SKM-1 (cell line): ENCODE data around the gene SPATS2L.

ENCODE experiments used
- DNase-seq: peaks from one replicate; lab custom pipeline; 2025; ENCODE audit not compliant: unreplicated experiment; lab: John Stamatoyannopoulos, UW

SPATS2L gene

DNA sequence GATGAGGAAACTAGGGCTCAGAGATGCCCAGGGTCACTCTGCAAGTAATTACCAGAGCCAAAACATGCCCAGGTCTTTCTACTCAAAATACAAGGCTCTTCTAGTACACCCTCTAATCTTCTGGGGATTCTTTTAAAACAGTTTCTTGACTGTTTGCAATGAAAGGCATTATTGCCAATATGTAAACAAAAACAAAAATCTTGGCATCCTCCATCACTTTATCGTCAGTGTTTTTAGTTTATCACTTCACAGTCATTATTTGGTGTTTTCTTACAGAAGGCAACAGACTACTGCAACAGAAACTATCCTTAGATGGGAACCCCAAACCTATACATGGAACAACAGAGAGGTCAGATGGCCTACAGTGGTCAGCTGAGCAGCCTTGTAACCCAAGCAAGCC, 132.4 kb downstream of the SPATS2L start:
- DNase-seq, result no peak

- DNase-seq, result no peak
These were observed 133.5 kb downstream of the SPATS2L start for GRCh38 chr2:200439981-200440380.

DNA sequence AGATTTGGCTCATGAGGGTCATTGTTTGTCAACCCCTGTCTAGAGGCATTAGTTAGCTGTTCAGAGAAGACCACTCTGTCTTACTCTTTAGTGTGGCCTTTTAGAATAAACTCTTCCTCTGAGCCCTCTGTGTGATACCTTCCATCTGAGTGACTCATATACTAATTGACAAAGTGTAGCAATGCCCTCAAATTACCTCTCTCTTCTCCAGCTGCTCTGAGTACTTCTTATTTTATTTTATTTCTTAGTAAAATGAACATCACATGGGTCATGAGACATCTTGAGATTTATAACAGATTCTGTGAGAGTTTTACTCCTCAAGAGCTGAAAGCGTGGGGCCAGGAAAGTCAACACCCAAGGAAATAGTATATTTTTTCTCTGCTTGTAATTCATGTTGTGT, 136.0 kb downstream of the SPATS2L start:
- DNase-seq, result no peak

- DNase-seq, result no peak
These were observed 136.9 kb downstream of the SPATS2L start for GRCh38 chr2:200443376-200443775.

DNA sequence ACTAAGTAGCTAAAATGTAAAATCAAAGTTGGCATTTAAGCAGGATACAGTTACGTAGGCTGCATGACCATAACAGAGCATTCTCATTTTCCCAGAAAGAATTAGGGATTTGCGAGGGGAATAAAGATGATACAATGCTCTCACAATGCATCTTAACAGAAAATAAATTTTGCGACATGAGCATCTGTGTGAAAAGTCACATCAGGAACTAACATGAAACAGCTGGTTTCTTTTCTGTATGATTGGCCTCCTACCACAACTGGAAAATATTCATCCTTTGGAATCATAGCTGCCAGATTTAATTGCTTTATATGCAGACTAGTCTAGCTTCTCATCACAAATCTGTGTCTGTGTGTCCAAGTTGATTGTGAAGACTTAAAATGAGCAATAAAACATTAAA, 137.4 kb downstream of the SPATS2L start:
- no peak for DNase-seq

- DNase-seq, result no peak
These were observed 138.0 kb downstream of the SPATS2L start for GRCh38 chr2:200444530-200444929.

DNA sequence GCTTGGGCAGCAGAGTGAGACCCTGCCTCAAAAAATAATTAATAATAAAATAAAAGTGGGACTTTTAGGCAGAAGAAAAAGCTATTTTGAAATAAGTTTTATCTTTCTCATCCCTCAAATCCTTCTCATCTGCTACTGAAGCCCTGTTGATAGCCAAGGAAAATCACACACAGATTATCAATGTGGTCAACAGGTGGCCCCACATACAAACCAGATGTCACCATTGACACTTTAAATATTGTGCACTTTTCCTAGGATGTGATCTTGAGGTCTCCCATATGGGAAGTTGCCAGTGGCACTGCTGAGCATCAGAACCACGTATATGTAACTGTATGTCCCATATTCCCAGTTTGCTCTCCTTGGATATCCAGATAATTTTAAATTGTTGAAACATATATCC, 138.8 kb downstream of the SPATS2L start:
- no peak for DNase-seq

DNA sequence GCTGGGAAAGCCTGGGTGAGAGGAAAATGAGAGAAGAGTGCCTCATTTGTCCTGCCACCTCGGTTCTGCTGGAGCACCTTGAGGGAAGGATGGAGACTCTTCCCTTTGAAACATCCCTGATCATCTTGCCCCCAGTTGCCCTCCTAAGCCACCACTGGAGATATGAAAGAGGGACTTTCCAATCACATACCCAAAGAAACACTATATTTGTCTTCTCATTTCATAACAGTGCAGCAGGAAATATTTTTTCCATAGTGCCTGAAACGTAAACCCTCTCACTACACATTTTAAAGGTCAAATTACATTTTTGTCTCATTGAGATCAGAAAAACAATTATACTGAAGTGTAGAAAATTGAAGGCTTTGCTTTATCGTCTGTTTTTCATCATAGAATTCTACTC, 140.1 kb downstream of the SPATS2L start:
- no peak for DNase-seq

- DNase-seq, result no peak
These were observed 140.8 kb downstream of the SPATS2L start for GRCh38 chr2:200447139-200447855.

- DNase-seq, result no peak
These were observed 142.0 kb downstream of the SPATS2L start for GRCh38 chr2:200448455-200448854.

GRCh38 chr2:200449149-200449548, 142.7 kb downstream of the SPATS2L start:
- no peak for DNase-seq

DNA sequence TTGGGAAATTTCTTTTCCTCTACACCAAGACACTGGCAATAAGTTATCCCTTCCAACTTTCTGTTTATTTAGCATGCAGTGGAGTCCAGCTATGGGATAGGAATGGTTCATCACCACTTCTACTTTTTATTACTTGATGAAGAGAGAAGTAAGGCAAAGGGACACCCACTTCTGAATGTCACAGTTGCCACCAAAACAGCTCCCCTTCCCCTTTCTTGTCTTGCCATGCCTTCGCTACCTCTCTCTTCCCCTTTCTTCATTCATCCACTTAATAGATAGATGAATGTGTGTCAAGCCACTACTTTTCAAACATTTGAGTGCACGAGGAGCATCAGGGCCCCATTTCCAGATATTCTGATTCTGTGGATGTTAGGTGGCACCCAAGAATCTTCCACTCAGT, 143.8 kb downstream of the SPATS2L start:
- DNase-seq, result no peak

DNA sequence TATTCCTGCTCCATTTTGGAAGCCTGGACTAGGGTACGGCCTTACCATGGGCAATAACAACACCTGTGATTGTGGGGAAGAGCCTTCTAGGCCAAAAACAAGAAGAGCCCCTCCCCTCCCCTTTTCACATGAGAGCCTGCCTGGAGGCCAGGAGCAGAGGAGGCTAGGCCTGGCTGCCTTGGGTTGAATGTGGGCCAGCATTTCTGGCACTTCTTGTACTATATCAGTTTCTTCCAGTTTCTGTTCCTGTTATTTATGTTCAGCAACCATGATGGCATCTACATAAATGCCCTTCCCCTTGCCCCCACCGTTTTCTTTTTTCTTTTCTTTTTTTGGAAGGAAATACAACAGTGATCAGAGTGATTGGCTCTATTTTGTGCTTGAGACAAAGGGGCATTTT, 145.0 kb downstream of the SPATS2L start:
- DNase-seq, result no peak

DNA sequence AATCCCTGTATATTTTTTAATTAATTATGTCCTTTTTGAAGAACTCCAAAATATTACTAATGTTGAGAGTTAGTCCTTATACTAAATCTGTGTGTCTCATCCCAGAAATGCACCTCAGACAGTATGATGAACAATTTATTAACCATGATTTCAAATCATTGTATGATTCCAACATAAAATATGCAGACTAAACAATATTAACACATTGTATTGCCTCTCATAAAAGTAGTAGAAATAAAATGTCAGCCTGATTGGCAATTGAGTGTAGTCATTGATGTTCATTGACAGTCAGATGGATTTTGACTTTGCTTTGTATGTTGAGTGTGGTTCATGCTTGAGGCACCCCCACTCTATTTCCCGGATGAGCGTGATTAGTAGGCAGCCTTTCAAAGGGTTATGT, 145.9 kb downstream of the SPATS2L start:
- no peak for DNase-seq

DNA sequence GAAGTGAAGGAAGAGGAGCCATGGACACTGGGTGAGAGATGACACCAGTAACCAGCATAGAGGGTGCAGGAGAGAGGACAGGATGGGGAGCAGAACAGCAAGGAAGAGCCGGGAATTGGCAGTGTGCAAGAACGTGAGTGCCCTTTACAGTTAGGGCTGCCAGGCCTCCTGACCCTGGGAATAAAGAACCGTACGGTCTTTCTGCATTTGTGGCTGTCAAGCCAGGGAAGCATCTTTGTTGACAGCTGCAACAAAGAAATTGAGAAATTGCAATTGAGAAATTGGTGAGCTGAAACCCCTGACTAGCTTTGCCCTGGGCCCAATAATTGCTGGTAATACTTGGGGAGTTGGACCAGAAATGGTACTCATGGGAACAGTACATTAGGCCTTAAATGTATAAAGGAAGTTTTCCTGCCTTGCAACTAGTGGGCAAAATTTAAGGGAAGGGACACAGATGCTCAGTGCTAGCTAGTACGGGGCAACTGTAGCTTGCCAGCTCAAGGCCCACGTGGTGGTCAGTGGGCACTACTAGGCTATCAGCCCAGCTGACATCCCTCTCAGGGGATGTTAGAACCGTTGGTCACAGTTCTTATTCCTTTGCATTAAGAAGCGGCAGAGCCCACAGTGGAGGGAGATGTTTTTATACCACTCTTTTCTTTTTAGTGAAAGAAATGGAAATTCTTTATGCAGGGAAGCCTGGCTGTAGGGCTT, 146.8 kb downstream of the SPATS2L start:
- no peak for DNase-seq

GRCh38 chr2:200453853-200454534, 147.5 kb downstream of the SPATS2L start:
- DNase-seq, result no peak

DNA sequence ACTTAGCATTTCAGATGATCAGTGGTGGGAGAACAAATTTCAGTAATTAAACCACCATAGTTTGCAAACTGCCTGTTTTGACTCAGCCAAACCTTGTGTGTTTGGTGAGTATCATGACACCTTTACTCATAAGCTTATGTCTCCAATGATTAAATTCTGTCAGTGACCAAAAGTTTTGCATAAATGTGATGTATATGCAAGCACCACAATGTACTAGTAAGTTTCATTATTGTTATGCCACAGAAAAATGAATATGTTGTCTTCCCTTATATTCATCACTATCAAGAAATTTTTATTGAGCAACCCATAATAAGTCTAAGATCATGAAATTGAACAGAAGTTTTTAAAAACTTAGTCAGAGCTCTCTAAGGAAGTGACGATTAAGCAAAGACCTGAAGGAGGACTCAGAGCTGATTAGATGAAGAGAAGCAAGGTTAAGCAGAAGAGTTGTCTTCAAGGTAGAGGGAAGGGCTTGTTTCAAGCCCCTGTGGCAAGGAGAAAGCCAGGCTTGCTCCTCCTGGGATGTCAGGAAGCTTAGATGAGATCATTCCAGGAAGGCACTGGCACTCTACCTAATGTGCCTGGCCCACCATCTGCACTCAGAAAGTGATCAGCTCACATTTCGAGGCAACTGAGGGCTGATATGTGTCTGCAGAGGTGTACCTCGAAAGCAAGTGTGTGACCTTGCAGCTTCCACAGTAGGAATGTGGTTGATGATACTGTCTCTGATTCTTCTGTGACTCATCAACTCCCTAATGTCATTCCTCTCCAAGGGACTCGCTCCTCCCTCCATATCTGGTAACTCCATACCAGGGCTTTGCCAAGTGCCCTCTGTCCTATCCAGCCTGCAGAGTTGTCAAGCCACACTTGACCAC, 148.7 kb downstream of the SPATS2L start:
- DNase-seq, result no peak

DNA sequence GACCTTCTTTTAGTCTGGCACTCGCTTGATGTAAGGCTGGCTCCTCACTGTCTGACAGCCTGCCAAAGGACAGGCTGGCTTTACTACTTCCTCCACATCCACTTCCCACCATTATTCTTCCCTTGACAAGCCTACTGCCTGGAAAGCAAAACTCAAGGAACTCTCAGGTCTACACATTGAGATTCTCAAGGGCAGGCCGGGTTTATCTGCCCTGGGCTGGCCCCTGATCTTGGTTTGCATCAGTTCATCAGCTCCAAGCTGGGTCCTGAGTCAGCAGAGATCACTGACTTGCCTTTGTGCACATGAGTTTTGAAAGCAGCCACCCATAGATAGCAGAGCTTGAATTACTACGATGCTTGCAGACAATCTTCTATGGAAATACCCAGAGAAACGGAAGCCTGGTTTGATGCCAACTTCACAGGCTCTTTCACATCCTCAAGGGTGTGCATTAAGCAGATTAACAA, 149.5 kb downstream of the SPATS2L start:
- DNase-seq, result no peak

GRCh38 chr2:200456567-200456966, 150.1 kb downstream of the SPATS2L start:
- DNase-seq, result no peak

GRCh38 chr2:200459101-200459500, 152.6 kb downstream of the SPATS2L start:
- no peak for DNase-seq
